ENCODE measurements around the gene ATP6V1E1. TPM values are rescaled to one million over a fixed set of nuclear protein-coding genes. Genes with fewer than 3 reads are reported as not detected.
"Not testable (repeated sequence)": the region's sequence is repeated elsewhere in the genome, so short reads cannot be mapped to it uniquely, and the experiment has no call there.

The ATP6V1E1 gene
- total RNA-seq, 1 donor from 2014 or later = 109 TPM

DNA sequence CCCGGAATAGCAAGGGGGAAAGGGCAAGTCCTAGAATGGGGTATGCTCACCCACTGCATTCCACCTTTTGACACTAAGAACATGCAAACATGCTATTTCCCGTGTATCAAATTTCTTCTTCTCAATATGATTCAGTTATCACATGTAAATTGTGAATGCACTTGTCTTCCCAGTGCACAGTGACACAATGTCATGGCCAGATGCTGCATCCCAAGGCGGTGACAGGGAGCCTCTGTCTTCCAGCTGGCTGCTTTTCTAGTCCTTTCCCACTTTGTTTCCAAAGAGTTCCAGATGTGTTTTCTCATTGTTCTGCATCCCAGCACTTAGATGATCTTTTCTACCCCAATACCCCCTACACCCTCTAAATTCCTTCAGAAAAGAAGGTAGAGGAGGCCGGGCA lies 52.9 kb downstream of the ATP6V1E1 start:
- DNase-seq (ENCODE audit: low read depth) = no peak
- H3K4me3 ChIP-seq (ENCODE audit: low read depth, low read length) = no peak overlapping the region
- TF ChIP-seq, protein P1, sequence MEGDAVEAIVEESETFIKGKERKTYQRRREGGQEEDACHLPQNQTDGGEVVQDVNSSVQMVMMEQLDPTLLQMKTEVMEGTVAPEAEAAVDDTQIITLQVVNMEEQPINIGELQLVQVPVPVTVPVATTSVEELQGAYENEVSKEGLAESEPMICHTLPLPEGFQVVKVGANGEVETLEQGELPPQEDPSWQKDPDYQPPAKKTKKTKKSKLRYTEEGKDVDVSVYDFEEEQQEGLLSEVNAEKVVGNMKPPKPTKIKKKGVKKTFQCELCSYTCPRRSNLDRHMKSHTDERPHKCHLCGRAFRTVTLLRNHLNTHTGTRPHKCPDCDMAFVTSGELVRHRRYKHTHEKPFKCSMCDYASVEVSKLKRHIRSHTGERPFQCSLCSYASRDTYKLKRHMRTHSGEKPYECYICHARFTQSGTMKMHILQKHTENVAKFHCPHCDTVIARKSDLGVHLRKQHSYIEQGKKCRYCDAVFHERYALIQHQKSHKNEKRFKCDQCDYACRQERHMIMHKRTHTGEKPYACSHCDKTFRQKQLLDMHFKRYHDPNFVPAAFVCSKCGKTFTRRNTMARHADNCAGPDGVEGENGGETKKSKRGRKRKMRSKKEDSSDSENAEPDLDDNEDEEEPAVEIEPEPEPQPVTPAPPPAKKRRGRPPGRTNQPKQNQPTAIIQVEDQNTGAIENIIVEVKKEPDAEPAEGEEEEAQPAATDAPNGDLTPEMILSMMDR (conservative IDR thresholded peaks at IDR 0.05; ENCODE audit: low read depth, low read length) = no peak

DNA sequence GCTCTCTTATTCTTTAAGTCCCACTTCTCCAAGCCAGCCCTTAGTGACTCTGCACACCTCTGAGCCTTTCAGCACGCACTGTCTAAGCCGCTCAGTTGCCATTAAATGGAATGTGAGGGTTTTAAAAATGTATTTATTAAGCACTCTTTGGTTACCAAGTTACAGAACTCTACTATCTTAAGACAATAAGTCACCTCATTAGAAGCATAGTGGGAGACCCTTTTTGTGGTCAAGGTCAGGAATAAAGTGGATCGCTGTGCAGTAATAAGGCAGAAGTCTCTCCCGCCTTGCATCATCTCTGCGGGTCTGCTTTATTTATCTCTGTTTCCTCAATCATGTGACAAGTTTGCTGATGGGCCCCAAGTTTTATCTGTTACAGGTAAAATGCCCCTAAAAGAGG lies 53.4 kb downstream of the ATP6V1E1 start:
- no peak for DNase-seq (ENCODE audit: low read depth)
- TF ChIP-seq, protein P1 (conservative IDR thresholded peaks at IDR 0.05; ENCODE audit: low read depth, low read length) = no peak
- no peak overlapping the region for H3K4me3 ChIP-seq (ENCODE audit: low read depth, low read length)

DNA sequence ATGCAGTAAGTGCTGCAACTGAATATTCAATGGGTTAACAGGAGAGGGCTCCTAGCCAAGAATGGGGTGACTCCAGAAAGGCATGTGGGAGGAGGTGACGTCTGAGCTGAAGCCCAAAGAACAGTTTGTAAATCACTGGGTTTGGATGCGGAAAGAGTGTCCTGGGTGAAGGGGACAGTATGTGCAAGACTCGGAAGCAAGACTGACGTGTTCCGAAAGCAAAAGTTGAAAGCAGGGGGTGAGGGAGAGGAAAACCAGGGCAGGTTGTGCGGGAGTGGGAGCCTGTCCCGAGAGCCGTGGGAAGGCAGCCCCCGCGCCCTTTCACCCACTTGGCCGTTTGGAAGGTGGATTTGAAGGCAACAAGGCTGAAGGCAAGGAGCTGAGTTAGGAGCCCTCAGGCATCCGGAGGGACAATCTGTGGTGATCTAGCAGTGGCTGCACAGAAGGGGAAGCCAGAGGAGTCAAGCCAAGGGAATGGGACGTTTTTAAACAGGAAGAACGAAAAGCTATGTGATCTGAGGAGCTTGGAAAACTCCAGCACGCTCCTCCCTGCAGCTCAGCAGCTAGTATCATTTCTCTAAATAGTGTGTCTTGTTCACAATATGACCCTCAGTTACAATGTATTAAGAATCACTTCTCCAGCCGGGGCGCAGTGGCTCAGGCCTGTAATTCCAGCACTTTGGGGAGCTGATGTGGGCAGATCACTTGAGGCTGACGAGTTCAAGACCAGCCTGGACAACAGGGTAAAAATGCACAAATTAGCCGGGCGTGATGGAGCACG lies 57.5 kb downstream of the ATP6V1E1 start:
- peak overlapping the region; percentile 39 for H3K4me3 ChIP-seq (ENCODE audit: low read depth, low read length)
- TF ChIP-seq, protein P1 (conservative IDR thresholded peaks at IDR 0.05; ENCODE audit: low read depth, low read length) = no peak
- DNase-seq (ENCODE audit: low read depth) = peak; percentile 22

DNA sequence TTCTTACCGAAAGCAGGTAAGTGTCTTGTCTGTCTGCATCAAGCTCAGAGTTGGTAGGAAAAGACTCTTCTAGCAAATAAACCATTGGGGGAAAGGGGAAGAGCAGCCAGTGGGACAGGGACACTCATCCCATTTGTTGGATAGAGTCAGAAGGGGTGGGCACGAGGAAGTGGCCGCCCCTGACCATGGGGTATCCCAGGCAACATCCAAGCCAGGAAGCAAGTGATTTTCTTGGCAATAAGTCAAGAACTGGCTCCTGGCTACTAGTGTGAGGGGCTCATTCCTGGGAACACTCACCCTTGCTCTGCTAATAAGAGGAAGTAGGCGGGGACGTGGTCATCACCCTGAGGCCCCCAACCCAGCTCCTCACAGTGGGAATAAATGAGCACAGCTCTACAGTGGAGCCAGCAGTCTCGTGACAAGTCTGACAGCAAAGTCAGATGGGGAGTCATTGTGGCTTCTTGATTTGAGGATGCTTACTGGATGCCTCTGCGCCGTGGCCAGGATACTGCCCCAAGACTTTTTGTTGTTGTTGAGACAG lies 58.5 kb downstream of the ATP6V1E1 start:
- no peak for DNase-seq (ENCODE audit: low read depth)
- no peak overlapping the region for H3K4me3 ChIP-seq (ENCODE audit: low read depth, low read length)

DNA sequence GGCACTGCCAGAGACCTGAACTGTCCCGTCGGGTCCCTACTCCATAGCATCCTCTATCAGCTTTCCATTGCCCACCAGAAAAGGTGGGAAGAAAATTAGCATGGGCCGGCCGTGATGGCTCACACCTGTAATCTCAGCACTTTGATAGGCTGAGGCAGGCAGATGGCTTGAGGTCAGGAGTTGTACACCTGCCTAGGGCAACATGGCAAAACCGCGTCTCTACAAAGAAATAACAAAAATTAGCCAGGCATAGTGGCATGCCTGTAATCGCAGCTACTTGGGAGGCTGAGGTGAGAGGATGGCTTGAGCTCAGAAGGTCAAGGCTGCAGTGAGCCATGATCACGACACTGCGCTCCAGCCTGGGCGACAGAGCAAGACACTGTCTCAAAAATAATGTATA lies 61.8 kb downstream of the ATP6V1E1 start:
- no peak for DNase-seq (ENCODE audit: low read depth)
- H3K4me3 ChIP-seq (ENCODE audit: low read depth, low read length) = no peak overlapping the region
- TF ChIP-seq, protein P1 (conservative IDR thresholded peaks at IDR 0.05; ENCODE audit: low read depth, low read length) = no peak

More for the DNA sequence above, 58.5 kb downstream of the ATP6V1E1 start:
- TF ChIP-seq, protein P1 (conservative IDR thresholded peaks at IDR 0.05; ENCODE audit: low read depth, low read length) = no peak

DNA sequence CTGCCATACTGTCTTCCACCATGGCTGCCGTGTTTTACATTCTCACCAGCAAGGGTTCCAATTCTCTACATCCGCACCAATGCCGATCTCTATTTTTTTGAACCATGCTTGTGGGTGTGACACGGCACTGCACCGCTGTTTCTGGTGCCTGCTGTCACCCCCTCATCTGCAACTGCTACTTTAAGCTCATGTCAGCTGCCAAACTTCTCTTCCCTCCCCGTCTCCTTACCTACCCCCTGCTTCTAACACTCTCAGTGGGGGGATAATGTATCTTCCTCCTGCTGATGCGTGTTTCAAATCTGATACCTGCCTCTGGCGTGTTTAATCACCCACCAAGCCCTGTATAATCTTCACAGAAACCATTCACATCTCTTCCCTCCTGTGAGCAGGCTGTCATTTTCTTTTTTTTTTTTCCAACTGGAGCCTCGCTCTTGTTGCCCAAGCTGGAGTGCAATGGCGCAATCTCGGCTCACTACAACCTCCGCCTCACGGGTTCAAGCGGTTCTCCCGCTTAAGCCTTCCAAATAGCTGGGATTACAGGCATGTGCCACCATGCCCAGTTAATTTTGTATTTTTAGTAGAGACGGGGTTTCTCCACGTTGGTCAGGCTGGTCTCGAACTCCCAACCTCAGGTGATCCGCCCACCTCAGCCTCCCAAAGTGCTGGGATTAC lies 62.4 kb downstream of the ATP6V1E1 start:
- H3K4me3 ChIP-seq (ENCODE audit: low read depth, low read length); DNase-seq (ENCODE audit: low read depth): not testable (repeated sequence)

DNA sequence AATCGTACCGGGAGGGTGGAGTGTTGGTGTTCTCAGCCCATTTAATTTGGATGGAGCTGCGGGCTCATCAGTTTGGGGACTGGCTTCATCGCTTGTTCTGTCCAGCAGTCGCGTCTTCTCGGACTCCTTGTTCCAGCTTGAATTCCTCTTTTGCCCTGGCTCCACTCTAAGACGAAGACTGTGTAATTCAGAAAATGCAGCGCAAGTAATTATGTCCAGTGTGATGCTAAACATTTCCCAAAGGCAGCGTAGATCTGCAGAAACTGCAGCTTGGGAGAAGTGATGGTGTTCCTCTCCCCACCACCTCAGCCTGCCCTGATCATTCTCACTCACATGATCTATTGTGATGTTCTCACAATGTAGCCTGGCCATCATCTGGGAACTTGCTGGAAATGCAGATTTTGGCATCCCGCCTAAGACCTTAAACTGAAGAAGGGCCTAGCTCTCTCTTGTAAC lies 64.6 kb downstream of the ATP6V1E1 start:
- no peak for DNase-seq (ENCODE audit: low read depth)

More for the DNA sequence above, 64.6 kb downstream of the ATP6V1E1 start:
- H3K4me3 ChIP-seq (ENCODE audit: low read depth, low read length) = no peak overlapping the region
- TF ChIP-seq, protein P1 (conservative IDR thresholded peaks at IDR 0.05; ENCODE audit: low read depth, low read length) = no peak
